OCI-LY3 (cell line): ENCODE measurements around the gene NKD2.

ENCODE experiments used
- EZH2phosphoT487 ChIP-seq: fragments of 200-600 bp; shearing (Covaris generic); IDR thresholded peaks from 2 replicates; pipeline ENCODE4 v1.6.1; 2018; ENCODE audit warnings: antibody characterized with exemption, mixed run types, low read depth
- TF ChIP-seq, protein P1 (sequence below): fragments of 200-600, 300-600 bp; sonication (generic); IDR thresholded peaks from 2 replicates; pipeline ENCODE4 v1.5.1; 2014; ENCODE audit warnings: antibody characterized with exemption, low read length, low read depth

DNA sequence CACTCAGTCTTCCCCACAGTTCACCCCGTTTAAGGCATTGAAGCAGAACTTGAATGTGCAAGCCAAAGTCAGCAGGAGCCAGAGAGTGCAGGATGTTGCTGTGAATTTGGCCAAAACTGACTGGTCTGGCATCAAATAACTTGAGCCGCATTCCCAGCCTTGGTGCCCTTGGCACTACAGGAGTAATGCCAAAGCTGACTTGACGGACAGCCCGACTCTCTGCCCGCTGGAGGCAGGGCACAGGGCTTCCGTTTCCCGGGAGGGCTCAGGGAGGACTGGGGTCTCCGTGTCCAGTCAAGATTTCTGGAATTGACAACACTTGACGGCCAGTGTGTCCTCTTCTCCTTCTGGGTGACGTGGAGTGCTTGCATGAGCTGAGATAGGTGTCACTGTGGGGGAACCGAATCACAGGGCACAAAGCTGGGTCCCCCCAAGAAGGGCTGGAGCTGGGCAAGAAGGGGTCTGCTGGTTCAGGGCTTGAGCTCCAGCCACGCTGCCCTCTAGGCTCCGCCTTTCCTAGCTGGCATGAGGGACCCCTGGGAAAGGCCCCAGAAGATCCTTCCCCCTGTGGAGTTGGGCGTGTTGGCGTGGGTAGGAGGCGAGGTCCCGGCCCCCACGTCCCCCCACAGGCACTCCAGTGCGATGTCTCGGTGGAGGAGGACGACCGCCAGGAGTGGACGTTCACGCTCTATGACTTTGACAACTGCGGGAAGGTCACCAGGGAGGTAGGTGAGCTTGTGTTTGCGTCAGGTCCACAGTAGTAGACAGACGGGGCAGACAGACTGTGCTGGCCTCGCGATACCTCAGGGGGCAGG, 25.2 kb downstream of the NKD2 start:
- TF ChIP-seq, protein P1, sequence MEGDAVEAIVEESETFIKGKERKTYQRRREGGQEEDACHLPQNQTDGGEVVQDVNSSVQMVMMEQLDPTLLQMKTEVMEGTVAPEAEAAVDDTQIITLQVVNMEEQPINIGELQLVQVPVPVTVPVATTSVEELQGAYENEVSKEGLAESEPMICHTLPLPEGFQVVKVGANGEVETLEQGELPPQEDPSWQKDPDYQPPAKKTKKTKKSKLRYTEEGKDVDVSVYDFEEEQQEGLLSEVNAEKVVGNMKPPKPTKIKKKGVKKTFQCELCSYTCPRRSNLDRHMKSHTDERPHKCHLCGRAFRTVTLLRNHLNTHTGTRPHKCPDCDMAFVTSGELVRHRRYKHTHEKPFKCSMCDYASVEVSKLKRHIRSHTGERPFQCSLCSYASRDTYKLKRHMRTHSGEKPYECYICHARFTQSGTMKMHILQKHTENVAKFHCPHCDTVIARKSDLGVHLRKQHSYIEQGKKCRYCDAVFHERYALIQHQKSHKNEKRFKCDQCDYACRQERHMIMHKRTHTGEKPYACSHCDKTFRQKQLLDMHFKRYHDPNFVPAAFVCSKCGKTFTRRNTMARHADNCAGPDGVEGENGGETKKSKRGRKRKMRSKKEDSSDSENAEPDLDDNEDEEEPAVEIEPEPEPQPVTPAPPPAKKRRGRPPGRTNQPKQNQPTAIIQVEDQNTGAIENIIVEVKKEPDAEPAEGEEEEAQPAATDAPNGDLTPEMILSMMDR, result no peak
- no peak for TF ChIP-seq EZH2phosphoT487
